GM19351 (cell line): ENCODE data around the gene SENP7.
"Not testable (repeated sequence)": the region's sequence is repeated elsewhere in the genome, so short reads cannot be mapped to it uniquely, and the experiment has no call there.

Experiments
- ATAC-seq: cut with Tn5 transposase; IDR thresholded peaks from one replicate; pipeline ENCODE4 v1.9.1; 2021; ENCODE audit warnings: mild to moderate bottlenecking, moderate library complexity; ENCODE audit not compliant: unreplicated experiment

Gene SENP7

GRCh38 chr3:101527441-101527840, 14.4 kb upstream of the SENP7 start:
- ATAC-seq = no peak

- ATAC-seq = no peak
Measured at GRCh38 chr3:101521211-101521701, 8.2 kb upstream of the SENP7 start.

- ATAC-seq = no peak
Measured at GRCh38 chr3:101519685-101520365, 6.8 kb upstream of the SENP7 start.

DNA sequence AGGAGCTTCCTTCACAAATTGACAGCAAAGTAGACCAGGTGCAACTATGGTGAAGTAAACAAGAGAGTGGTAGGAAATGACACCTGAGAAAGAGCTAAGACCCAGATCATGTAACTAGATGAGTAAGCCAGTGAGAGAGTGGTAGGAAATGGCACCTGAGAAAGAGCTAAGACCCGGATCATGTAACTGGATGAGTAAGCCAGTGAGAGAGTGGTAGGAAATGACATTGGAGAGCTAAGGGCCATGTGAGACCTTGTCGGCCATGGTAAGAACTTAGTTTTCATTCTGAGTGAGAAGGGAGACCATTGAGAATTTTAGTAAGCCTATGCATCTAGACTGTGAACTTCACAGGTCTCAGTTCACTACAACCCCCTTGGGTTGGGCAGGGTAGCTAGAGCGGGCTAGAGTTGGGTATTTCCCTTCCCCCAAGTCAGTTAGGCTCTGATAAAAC, 5.4 kb upstream of the SENP7 start:
- peak; percentile 97 for ATAC-seq

DNA sequence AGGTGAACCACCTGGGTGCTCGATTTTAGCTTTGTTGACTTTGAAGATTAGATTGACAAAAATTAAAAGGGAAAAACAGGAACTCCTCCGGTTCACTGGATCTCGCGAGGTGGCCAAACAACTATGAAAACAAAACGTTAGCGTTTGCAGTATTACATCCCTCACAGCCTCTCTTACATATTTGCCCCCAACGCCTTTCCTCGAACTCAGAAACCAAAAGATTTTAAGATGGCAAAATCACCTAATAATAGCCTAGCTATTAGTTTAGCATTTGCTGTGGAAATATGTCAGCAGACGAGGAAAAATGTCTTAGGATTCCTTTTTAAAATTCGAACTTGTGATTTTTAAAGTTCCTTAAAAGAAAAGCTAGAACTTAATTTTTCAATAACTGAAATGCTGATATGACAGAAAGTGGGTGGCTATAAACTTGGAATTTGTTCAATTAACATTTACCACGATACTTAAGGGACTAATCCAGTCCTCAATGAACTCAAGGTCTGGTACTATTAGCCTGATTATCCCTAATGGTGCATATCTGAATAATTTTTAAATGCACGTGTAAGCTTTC, 491 bp upstream of the SENP7 start:
- ATAC-seq = peak; percentile 28

GRCh38 chr3:101512396-101512645, 691 bp downstream of the SENP7 start:
- ATAC-seq = peak; percentile 36

DNA sequence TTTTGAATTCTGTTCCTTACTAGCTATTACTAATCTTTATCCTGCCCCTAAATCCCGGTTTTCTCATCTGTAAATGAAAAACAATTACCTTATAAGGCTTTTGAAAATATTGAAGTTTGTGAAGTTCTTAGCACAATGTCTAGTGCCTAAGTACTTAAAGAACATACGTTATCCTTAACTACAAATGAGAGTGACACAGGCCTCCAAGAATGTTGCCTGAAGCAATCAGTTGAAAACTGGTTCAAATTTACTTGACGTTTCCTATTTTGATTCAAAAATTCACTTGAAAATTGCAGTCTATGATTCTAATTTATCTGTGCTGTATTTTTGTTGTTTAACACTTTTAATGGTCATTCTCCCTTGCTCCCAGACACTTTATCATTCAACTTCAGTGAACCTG, 3.2 kb downstream of the SENP7 start:
- no peak for ATAC-seq

- ATAC-seq = no peak
Measured at GRCh38 chr3:101509281-101509680, 3.7 kb downstream of the SENP7 start.

DNA sequence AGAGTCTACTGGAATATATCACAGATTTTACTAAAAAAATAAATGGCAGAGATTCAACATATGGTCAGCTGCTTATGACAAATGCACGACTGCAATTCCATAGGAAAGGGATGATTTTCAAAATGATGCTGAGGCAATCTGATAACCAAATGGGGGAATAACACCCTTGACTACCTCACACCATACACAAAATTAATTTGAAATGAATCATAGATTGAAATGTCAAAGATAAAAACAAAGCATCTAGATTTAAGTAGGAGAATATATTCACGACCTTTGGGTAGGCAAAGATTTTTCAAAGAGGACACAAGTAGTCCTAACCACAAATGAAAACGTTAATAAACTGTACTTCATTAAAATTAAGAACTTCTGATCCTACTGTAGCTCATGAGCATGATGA, 11.2 kb downstream of the SENP7 start:
- no peak for ATAC-seq

GRCh38 chr3:101500208-101500607, 12.8 kb downstream of the SENP7 start:
- ATAC-seq = no peak

DNA sequence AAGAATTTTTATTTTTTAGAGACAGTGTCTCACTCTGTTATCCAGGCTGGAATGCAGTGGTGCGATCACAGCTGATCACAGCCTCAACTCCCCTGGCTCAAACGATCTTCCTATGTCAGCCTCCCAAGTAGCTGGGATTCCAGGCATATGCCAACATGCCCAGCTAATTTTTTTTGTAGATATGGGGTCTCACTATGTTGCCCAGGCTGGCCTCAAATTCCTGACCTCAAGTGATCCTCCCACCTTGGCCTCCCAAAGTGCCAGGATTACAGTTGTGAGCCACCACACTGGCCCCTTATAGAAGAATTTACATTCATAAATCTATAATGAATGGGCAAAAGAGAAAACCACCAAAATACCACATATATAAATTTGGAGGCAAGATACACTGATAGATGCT, 15.2 kb downstream of the SENP7 start:
- ATAC-seq = no peak

DNA sequence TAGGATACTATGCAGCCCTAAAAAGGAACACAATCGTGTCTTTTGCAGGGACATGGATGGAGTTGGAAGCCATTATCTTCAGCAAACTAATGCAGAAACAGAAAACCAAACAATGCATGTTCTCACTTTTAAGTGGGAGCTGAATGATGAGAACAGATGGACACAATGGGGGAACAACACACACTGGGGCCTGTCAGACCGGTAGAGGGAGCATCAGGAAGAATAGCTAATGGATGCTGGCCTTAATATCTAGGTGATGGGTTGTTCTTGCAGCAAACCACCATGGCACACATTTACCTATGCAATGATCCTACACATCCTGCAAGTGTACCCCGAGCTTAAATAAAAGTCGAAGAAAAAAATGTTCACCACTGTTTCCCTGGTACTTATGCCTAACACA, 17.5 kb downstream of the SENP7 start:
- ATAC-seq = no peak

DNA sequence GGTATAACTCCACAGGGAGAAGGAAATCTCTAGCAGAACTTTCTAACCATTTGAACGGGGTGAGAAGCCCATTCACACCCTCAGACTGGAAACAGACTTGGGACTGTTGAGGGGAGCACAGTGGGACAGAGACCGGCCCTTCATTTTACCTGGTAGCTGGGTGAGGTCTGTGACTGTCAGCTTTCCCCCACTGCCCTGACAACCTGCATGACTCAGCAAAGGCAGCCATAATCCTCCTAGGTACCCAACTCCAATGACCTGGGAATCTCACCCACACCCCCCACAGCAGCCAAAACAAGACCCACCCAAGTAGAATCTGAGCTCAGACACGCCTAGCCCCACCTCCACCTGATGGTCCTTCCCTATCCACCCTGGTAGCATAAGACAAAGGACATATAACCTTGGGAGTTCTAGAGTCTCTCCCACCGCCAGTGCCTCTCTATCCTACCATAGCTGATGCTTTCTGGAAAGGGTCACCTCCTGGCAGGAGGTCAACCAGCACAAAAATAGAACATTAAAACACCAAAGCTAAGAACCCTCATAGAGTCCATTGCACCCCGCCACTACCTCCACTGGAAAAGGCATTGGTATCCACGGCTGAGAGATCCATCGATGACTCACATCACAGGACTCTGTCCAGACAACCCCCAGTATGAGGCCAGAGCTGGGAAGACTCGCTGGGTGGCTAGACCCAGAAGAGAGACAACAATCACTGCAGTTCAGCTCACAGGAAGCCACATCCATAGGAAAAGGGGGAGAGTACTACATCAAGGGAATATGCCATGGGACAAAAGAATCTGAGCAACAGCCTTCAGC, 28.0 kb downstream of the SENP7 start:
- ATAC-seq = no peak

DNA sequence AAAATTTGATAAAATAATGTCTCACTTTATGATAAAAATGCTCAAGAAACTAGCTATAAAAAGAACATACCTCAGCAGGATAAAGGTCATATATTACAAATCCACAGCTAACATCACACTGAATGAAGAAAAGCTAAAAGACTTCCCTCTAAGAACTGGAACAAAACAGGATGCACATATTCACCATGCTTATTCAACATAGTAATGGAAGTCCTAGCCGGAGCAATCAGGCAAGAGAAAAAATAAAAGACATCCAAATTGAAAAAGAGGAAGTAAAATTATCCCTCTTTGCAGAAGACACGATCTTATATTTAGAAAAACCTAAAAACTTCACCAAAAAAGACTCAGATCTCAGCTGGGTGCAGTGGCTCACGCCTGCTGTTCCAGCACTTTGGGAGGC, 34.0 kb downstream of the SENP7 start:
- ATAC-seq = no peak

DNA sequence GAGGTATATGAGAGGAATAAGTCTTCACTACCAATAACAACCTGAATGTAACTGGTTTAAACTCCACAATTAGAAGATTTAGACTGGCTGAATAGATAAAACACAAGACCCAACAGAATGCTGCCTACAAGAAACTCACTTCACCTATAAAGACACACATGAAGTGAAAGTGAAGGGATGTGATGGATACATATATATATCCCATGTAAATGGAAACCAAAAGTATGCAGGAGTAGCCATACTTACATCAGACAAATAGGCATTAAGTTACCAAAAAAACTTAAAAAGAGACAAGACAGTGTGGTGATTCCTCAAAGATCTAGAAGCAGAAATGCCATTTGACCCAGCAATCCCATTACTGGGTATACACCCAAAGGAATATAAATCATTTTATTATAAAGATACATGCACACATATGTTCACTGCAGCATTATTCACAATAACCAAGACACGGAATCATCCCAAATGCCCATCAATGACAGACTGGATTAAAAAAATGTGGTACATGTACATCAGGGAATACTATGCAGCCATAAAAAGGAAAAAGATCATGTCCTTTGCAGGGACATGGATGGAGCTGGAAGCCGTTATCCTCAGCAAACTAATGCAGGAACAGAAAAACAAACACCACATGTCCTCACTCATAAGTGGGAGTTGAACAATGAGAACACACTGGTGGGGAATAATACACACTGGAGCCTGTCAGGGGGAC, 38.0 kb downstream of the SENP7 start:
- not testable (repeated sequence) for ATAC-seq

- not testable (repeated sequence) for ATAC-seq
Measured at GRCh38 chr3:101468676-101469075, 44.3 kb downstream of the SENP7 start.

- ATAC-seq = not testable (repeated sequence)
Measured at GRCh38 chr3:101467310-101467663, 45.7 kb downstream of the SENP7 start.

DNA sequence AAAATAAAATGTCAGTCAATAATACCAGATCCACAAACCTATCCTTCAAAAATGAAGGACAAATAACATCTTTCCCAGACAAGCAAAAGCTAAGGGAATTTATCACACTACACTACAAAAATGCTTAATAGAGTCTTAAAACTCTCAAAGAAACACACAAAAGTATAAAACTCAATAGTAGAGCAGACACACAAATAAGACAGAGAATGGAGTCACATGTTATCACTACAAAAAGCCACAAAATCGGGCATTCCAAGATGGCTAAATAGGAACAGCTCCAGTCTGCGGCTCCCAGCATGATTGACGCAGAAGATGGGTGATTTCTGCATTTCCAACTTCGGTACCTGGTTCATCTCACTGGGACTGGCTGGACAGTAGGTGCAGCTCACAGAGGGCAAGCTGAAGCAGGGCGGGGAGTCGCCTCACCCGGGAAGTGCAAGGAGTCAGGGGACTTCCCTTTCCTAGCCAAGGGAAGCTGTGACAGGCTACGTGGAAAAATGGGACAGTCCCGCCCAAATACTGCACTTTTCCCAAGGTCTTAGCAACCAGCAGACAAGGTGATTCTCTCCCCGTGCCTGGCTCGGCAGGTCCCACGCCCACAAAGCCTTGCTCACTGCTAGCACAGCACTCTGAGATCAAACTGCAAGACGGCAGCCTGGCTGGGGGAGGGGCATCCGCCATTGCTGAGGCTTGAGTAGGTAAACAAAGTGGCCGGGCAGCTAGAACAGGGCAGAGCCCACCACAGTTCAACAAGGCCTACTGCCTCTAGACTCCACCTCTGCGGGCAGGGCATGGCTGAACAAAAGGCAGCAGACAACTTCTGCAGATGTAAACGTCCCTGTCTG, 46.3 kb downstream of the SENP7 start:
- ATAC-seq = no peak

GRCh38 chr3:101464235-101464634, 48.8 kb downstream of the SENP7 start:
- ATAC-seq = no peak

GRCh38 chr3:101461451-101461850, 51.6 kb downstream of the SENP7 start:
- ATAC-seq = no peak

GRCh38 chr3:101458387-101458786, 54.6 kb downstream of the SENP7 start:
- no peak for ATAC-seq
